ENCODE data around the gene NT5DC1.

Gene NT5DC1

GRCh38 chr6:116120430-116120829 is 19.8 kb downstream of the NT5DC1 start:
- H3K27me3 ChIP-seq (ENCODE audit: insufficient read depth, low read length, poor library complexity, severe bottlenecking): no peaks in the 10 kb centered on the region
- no peaks in the 10 kb centered on the region for H3K9me2 ChIP-seq (replicated peaks; ENCODE audit: low read depth, low read length)
- H3F3A ChIP-seq (ENCODE audit: low read depth): no peaks in the 10 kb centered on the region
- no peak overlapping the region for H3K4me3 ChIP-seq (ENCODE audit: low read length, poor library complexity, severe bottlenecking)
- no peak overlapping the region for H2AFZ ChIP-seq (ENCODE audit: low read length)
- TF ChIP-seq CTCF (conservative IDR thresholded peaks at IDR 0.05; ENCODE audit: low read length): no peak
- no peaks in the 10 kb centered on the region for H4K20me1 ChIP-seq (ENCODE audit: insufficient read depth, low read length, poor library complexity, severe bottlenecking)
- no peaks in the 10 kb centered on the region for H3K36me3 ChIP-seq (ENCODE audit: insufficient read depth, low read length)
- no peak overlapping the region for H3K4me2 ChIP-seq (ENCODE audit: low read depth, low read length, poor library complexity, severe bottlenecking)
- H3K4me1 ChIP-seq (ENCODE audit: insufficient read depth, low read length, poor library complexity, severe bottlenecking): no peaks in the 10 kb centered on the region
- H3K79me2 ChIP-seq (ENCODE audit: insufficient read depth, low read length): no peaks in the 10 kb centered on the region
- H3K9ac ChIP-seq (ENCODE audit: low read depth, low read length, poor library complexity, severe bottlenecking): no peak overlapping the region
- H3K9me3 ChIP-seq (ENCODE audit: insufficient read depth, low read depth, low read length): no peaks in the 10 kb centered on the region

GRCh38 chr6:116126032-116126431 is 25.4 kb downstream of the NT5DC1 start, which contains the start of gene COL10A1:
COL10A1 (minus strand) TSS chr6:116126132; CDS start chr6:116125492, 640 bp downstream.
- no peaks in the 10 kb centered on the region for H3K36me3 ChIP-seq (ENCODE audit: insufficient read depth, low read length)
- H3K27me3 ChIP-seq (ENCODE audit: insufficient read depth, low read length, poor library complexity, severe bottlenecking): no peaks in the 10 kb centered on the region
- H3K4me1 ChIP-seq (ENCODE audit: insufficient read depth, low read length, poor library complexity, severe bottlenecking): no peaks in the 10 kb centered on the region
- no peak within 1 kb of the TSS for H3K4me3 ChIP-seq (ENCODE audit: low read length, poor library complexity, severe bottlenecking)
- H2AFZ ChIP-seq (ENCODE audit: low read length): no peak within 1 kb of the TSS
- no peaks in the 10 kb centered on the region for H3K9me3 ChIP-seq (ENCODE audit: insufficient read depth, low read depth, low read length)
- no peak within 1 kb of the TSS for H3K9ac ChIP-seq (ENCODE audit: low read depth, low read length, poor library complexity, severe bottlenecking)
- no peak within 1 kb of the TSS for H3K4me2 ChIP-seq (ENCODE audit: low read depth, low read length, poor library complexity, severe bottlenecking)
- TF ChIP-seq EZH2phosphoT487 (IDR thresholded peaks at IDR 0.05; ENCODE audit: borderline replicate concordance) (no peak), CTCF (conservative IDR thresholded peaks at IDR 0.05; ENCODE audit: low read length) (no peak)
- no peaks in the 10 kb centered on the region for H3K9me2 ChIP-seq (replicated peaks; ENCODE audit: low read depth, low read length)
- H3K79me2 ChIP-seq (ENCODE audit: insufficient read depth, low read length): no peaks in the 10 kb centered on the region
- H4K20me1 ChIP-seq (ENCODE audit: insufficient read depth, low read length, poor library complexity, severe bottlenecking): no peaks in the 10 kb centered on the region
- no peaks in the 10 kb centered on the region for H3F3A ChIP-seq (ENCODE audit: low read depth)

- H3K27me3 ChIP-seq (ENCODE audit: insufficient read depth, low read length, poor library complexity, severe bottlenecking): no peaks in the 10 kb centered on the region
- no peak overlapping the region for H3K4me3 ChIP-seq (ENCODE audit: low read length, poor library complexity, severe bottlenecking)
- no peak overlapping the region for H3K4me2 ChIP-seq (ENCODE audit: low read depth, low read length, poor library complexity, severe bottlenecking)
- H4K20me1 ChIP-seq (ENCODE audit: insufficient read depth, low read length, poor library complexity, severe bottlenecking): no peaks in the 10 kb centered on the region
- H3K9ac ChIP-seq (ENCODE audit: low read depth, low read length, poor library complexity, severe bottlenecking): no peak overlapping the region
- H3K36me3 ChIP-seq (ENCODE audit: insufficient read depth, low read length): no peaks in the 10 kb centered on the region
- no peak for TF ChIP-seq CTCF (conservative IDR thresholded peaks at IDR 0.05; ENCODE audit: low read length)
- TF ChIP-seq EZH2phosphoT487 (IDR thresholded peaks at IDR 0.05; ENCODE audit: borderline replicate concordance): no peak
- no peaks in the 10 kb centered on the region for H3K9me3 ChIP-seq (ENCODE audit: insufficient read depth, low read depth, low read length)
- H3K9me2 ChIP-seq (replicated peaks; ENCODE audit: low read depth, low read length): no peaks in the 10 kb centered on the region
- no peaks in the 10 kb centered on the region for H3K4me1 ChIP-seq (ENCODE audit: insufficient read depth, low read length, poor library complexity, severe bottlenecking)
- H3K79me2 ChIP-seq (ENCODE audit: insufficient read depth, low read length): no peaks in the 10 kb centered on the region
- H3F3A ChIP-seq (ENCODE audit: low read depth): no peaks in the 10 kb centered on the region
- H2AFZ ChIP-seq (ENCODE audit: low read length): no peak overlapping the region
Measured at GRCh38 chr6:116127771-116128493, 27.3 kb downstream of the NT5DC1 start.

All from Loucy (cell line).